ENCODE data around the gene NEK10.

DNA sequence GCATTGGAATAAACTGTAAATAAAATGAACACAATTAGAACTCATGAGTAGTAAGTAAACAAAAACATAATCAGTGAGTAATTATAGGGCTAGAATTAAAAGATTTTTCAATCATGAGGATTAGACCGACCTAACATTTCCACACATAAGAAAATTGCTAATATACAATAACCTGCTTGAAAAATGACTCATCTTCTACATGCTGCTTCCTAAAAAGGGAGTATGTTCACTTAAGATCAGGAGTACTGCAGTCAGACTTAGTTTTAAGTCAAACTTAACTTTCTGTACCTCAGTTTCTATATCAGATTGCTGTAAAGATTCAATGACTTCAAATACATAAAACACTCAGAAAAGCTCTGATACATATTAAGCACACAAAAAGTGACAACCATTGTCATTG, 22.6 kb upstream of the NEK10 start:
- TF ChIP-seq CTCF (IDR thresholded peaks at IDR 0.05) (no peak), POLR2A (IDR thresholded peaks at IDR 0.05) (no peak)
